ENCODE data around the gene TOP2B. TPM values are rescaled to one million over a fixed set of nuclear protein-coding genes. Genes with fewer than 3 reads are reported as not detected.

TOP2B gene
- total RNA-seq, 1 experiment from 2014 or later: 106 TPM

GRCh38 chr3:25697553-25697952 lies 32.8 kb upstream of the TOP2B start:
- no peak for TF ChIP-seq CTCF (conservative IDR thresholded peaks at IDR 0.05)
- TF ChIP-seq EZH2 (IDR thresholded peaks at IDR 0.05; ENCODE audit: low read depth): no peak
- Histone ChIP-seq H3K4me1 (replicated peaks; ENCODE audit: insufficient read depth) (no peaks in the 10 kb centered on the region), H3K9me2 (ENCODE audit: insufficient read depth) (no peaks in the 10 kb centered on the region), H3K79me2 (ENCODE audit: low read depth) (no peaks in the 10 kb centered on the region), H4K20me1 (ENCODE audit: insufficient read depth) (no peaks in the 10 kb centered on the region), H3K9me3 (ENCODE audit: insufficient read depth, low read depth) (no peaks in the 10 kb centered on the region), H3K27me3 (ENCODE audit: insufficient read depth, low read depth) (no peaks in the 10 kb centered on the region), H3F3A (ENCODE audit: insufficient read depth, low read depth) (no peaks in the 10 kb centered on the region), H3K27ac (no peak overlapping the region), H2AFZ (no peak overlapping the region), H3K36me3 (ENCODE audit: low read depth) (no peaks in the 10 kb centered on the region), H3K4me2 (no peak overlapping the region), H3K4me3 (no peak overlapping the region)
- no TSS peak for BruUV-seq (replicated peaks)
- ChIA-PET POLR2A (ENCODE audit: unreplicated experiment) (no interaction called here), CTCF (no interaction called here)
- DNase-seq: no peak
- intact Hi-C loops (cut with micrococcal nuclease; ENCODE audit: unreplicated experiment): no loop called here

DNA sequence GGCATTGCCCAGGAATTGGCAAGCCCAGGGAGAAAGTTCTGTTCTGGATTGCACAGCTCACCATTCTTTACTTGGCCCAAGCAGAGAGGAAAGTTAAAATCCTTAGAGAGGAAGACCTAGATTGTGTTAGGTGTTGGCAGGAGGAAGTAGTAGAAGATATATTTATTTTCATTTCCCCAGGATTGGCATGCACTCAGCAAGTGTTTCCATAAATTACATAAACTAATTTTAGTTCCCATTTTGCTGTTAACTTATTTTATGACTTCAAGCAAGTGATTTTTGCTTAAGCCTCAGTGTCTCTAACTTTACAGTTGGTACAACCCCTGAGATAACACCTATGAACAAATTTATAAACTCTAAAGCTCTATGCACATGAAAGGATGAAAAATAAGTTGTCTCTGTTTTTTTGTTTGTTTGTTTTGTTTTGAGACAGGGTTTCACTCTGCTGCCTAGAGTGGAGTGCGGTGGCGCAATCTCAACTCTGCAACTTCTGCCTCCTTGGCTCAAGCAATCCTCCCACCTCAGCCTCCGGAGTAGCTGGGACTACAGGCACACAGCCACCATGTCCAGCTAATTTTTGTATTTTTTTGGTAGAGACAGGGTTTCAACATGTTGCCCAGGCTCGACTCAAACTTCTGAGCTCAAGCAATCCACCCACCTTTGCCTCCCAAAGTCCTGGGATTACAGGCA lies 31.2 kb upstream of the TOP2B start:
- no peaks in the 10 kb centered on the region for H3K36me3 ChIP-seq (ENCODE audit: low read depth)
- H3K27me3 ChIP-seq (ENCODE audit: insufficient read depth, low read depth): no peaks in the 10 kb centered on the region
- TF ChIP-seq CTCF (conservative IDR thresholded peaks at IDR 0.05) (no peak), EZH2 (IDR thresholded peaks at IDR 0.05; ENCODE audit: low read depth) (no peak)
- H3F3A ChIP-seq (ENCODE audit: insufficient read depth, low read depth): no peaks in the 10 kb centered on the region
- H3K79me2 ChIP-seq (ENCODE audit: low read depth): no peaks in the 10 kb centered on the region
- H3K9me2 ChIP-seq (ENCODE audit: insufficient read depth): no peaks in the 10 kb centered on the region
- no peaks in the 10 kb centered on the region for H3K9me3 ChIP-seq (ENCODE audit: insufficient read depth, low read depth)
- intact Hi-C loops (cut with micrococcal nuclease; ENCODE audit: unreplicated experiment): no loop called here
- ChIA-PET CTCF (no interaction called here), POLR2A (ENCODE audit: unreplicated experiment) (no interaction called here)
- BruUV-seq (replicated peaks): no TSS peak
- H3K4me2 ChIP-seq: no peak overlapping the region
- H3K4me1 ChIP-seq (replicated peaks; ENCODE audit: insufficient read depth): no peaks in the 10 kb centered on the region
- no peak overlapping the region for H2AFZ ChIP-seq
- no peaks in the 10 kb centered on the region for H4K20me1 ChIP-seq (ENCODE audit: insufficient read depth)
- DNase-seq: no peak
- H3K27ac ChIP-seq: no peak overlapping the region
- no peak overlapping the region for H3K4me3 ChIP-seq

- H3K9me2 ChIP-seq (ENCODE audit: insufficient read depth): no peaks in the 10 kb centered on the region
- BruUV-seq (replicated peaks): no TSS peak
- no peak for TF ChIP-seq EZH2 (IDR thresholded peaks at IDR 0.05; ENCODE audit: low read depth)
- TF ChIP-seq CTCF (conservative IDR thresholded peaks at IDR 0.05): no peak
- H2AFZ ChIP-seq: no peak overlapping the region
- POLR2A ChIA-PET (ENCODE audit: unreplicated experiment): no interaction called here
- H3K4me1 ChIP-seq (replicated peaks; ENCODE audit: insufficient read depth): no peaks in the 10 kb centered on the region
- H3K27me3 ChIP-seq (ENCODE audit: insufficient read depth, low read depth): no peaks in the 10 kb centered on the region
- no peaks in the 10 kb centered on the region for H3K9me3 ChIP-seq (ENCODE audit: insufficient read depth, low read depth)
- H3F3A ChIP-seq (ENCODE audit: insufficient read depth, low read depth): no peaks in the 10 kb centered on the region
- H3K27ac ChIP-seq: no peak overlapping the region
- no peak overlapping the region for H3K4me2 ChIP-seq
- intact Hi-C loops (cut with micrococcal nuclease; ENCODE audit: unreplicated experiment): no loop called here
- H4K20me1 ChIP-seq (ENCODE audit: insufficient read depth): no peaks in the 10 kb centered on the region
- CTCF ChIA-PET: no interaction called here
- H3K4me3 ChIP-seq: no peak overlapping the region
- DNase-seq: no peak
- H3K36me3 ChIP-seq (ENCODE audit: low read depth): no peaks in the 10 kb centered on the region
- no peaks in the 10 kb centered on the region for H3K79me2 ChIP-seq (ENCODE audit: low read depth)
Measured at GRCh38 chr3:25693238-25693637, 28.5 kb upstream of the TOP2B start.
